Right lobe of liver (tissue), 6 donors: ENCODE data around the gene NPIPB8. TPM values are rescaled to one million over a fixed set of nuclear protein-coding genes. Genes with fewer than 3 reads are reported as not detected.
A peak's percentile ranks its signal among the peaks of the same experiment; 100 is the strongest.
"Not testable (repeated sequence)": the region's sequence is repeated elsewhere in the genome, so short reads cannot be mapped to it uniquely, and the experiment has no call there.

Experiments used
- ATAC-seq, 4 donors: fragments of 200-7000 bp; cut with Tn5 transposase; one replicate each; pipeline ENCODE4 v1.9.1; 2020; ENCODE audit warnings: mild to moderate bottlenecking in 4 of 4, moderate library complexity in 4 of 4
- DNase-seq, 3 donors: peaks; one replicate each; pipeline ENCODE4 v3.0.0-alpha.2; 2020
- H3K27ac ChIP-seq, 3 donors: fragments of 200-600 bp; one replicate each; pipeline ENCODE4 v1.8.0; 2022
- H3K27me3 ChIP-seq, 2 donors: fragments of 200-600 bp; one replicate each; pipeline ENCODE4 v1.8.0; 2022
- H3K36me3 ChIP-seq, 4 donors: fragments of 200-600 bp; sonication (generic) in 1 of 4; one replicate each; pipeline versions ENCODE4 v1.5.1 to v1.8.0; 2017 to 2022; ENCODE audit warnings: control low read depth in 1 of 4
- H3K4me1 ChIP-seq, 4 donors: fragments of 200-600 bp; sonication (generic) in 1 of 4; one replicate each; pipeline versions ENCODE4 v1.5.1 to v1.8.0; 2017 to 2022; ENCODE audit warnings: control low read depth in 1 of 4
- H3K4me3 ChIP-seq, 3 donors: fragments of 200-600 bp; one replicate each; pipeline ENCODE4 v1.8.0; 2022
- H3K9me3 ChIP-seq, 4 donors: fragments of 200-600 bp; sonication (generic) in 1 of 4; one replicate each; pipeline versions ENCODE4 v1.5.1 to v1.8.0; 2017 to 2022; ENCODE audit warnings: control low read depth in 1 of 4
- POLR2A ChIP-seq: fragments of 450-650 bp; IDR thresholded peaks from one replicate; pipeline ENCODE4 v1.6.1; 2017; ENCODE audit warnings: antibody characterized with exemption, mild to moderate bottlenecking
- WGBS: methylation state at CpG from one replicate; pipeline ENCODE4 v1.1.6; 2018; ENCODE audit warnings: low coverage, low lambda C conversion rate; ENCODE audit not compliant: insufficient coverage; ENCODE audit errors: missing lambda C conversion rate; 5-methylcytosine and 5-hydroxymethylcytosine counted together
- intact Hi-C, 2 donors: fragments of 100-400 bp; cut with DNase I; formaldehyde crosslinking; loops; one replicate each; pipeline versions ENCODE4 v1.11.2 to v1.14.1; 2022
- total RNA-seq, 6 experiments: library from RNA; depleted of rRNA in 2 of 6; stranded (reverse); fragments of >200 nt in 2 of 6; fragmentation: NEBNext Ultra II Directional in 3 of 6; extraction: Animal tissue kit (Norgen Biotek cat#: 25700) in 3 of 6; gene quantifications; one replicate each; pipeline versions ENCODE4 v1.1.0 to v1.2.4, GENCODE V29; 2016 to 2023
- TF ChIP-seq, protein P1 (sequence below), 4 donors: fragments of 200-600 bp in 3 of 4; fragments of 450-650 bp in 1 of 4; IDR thresholded peaks; one replicate each; pipeline versions ENCODE4 v1.5.1 to v1.8.0; 2016 to 2022; ENCODE audit warnings: antibody characterized with exemption in 4 of 4, mild to moderate bottlenecking in 2 of 4
- donor health status: DM: no; HTN: yes; CAD: no.
- donor health status: DM: no; HTN: no; CAD: no.
- donor health status: DM: no; HTN: no; CAD: no.
- donor health status: DM: no; HTN: yes; CAD: no.
- donor health status: DM: no; HTN: yes; CAD: no.

The NPIPB8 gene
- total RNA-seq, 6 experiments from 2014 or later = 0.89 to 2.1 (median 0.93) TPM; not detected in 3

DNA sequence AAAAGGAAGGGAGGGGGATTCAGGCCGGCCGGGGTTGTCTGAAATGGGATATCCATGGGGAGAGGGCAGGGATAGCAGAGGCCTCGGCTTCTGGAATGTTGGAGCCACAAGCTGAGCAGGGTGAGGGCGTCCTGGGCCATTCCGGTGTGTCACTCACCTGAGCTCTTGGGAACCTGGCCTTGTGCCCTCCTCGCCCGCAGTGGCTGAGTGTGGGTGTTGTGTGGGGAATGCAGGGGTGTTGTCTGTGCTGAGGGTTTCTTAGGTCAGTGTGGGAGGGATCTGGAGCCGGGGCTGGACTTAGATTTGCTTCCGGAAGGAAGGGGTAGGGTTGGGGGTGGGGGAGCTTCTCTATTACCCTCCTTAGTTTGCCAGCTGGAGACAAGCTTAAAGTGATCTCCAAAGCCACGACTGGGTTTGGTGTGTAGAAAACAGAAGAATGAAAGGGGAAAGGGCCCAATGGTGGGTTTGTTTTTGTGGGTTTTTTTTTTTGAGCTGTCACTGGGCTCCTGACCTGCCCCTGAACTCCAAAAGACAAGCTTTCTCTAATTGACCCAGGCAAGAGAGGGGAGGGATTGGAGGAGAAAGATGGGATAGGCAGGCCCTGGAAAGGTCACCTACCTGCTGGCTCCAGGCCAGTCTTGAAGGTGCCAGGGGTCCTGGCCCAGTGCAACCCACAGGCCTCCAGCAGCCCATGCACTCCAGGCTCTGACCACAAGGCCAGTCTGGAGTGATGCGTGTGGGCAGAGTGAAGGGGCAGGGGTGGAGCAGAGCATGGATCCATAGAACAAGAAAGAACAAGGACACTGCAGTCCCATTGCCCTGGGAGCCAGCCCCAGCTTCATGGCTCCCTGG, 40.8 kb upstream of the NPIPB8 start, which contains the start of gene SULT1A2:
Gene SULT1A2, minus strand, starts transcription at position 211 of the 852 bp plus-strand sequence. CDS start 1,120 bp downstream, outside the sequence.
- DNase-seq = peak; percentile 74 to 89 (median 88)
- TF ChIP-seq, protein P1, sequence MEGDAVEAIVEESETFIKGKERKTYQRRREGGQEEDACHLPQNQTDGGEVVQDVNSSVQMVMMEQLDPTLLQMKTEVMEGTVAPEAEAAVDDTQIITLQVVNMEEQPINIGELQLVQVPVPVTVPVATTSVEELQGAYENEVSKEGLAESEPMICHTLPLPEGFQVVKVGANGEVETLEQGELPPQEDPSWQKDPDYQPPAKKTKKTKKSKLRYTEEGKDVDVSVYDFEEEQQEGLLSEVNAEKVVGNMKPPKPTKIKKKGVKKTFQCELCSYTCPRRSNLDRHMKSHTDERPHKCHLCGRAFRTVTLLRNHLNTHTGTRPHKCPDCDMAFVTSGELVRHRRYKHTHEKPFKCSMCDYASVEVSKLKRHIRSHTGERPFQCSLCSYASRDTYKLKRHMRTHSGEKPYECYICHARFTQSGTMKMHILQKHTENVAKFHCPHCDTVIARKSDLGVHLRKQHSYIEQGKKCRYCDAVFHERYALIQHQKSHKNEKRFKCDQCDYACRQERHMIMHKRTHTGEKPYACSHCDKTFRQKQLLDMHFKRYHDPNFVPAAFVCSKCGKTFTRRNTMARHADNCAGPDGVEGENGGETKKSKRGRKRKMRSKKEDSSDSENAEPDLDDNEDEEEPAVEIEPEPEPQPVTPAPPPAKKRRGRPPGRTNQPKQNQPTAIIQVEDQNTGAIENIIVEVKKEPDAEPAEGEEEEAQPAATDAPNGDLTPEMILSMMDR (IDR thresholded peaks at IDR 0.05) = no peak
- no peak for TF ChIP-seq POLR2A
- H3K9me3 ChIP-seq = no peaks in the 10 kb centered on the region
- no peaks in the 10 kb centered on the region for H3K27me3 ChIP-seq
- H3K36me3 ChIP-seq = peaks cover 0 to 6% (median 0%) of the 10 kb centered on the region in 4 donors
- WGBS = 13% methylated on average over 10 of the region's 11 CpGs
- intact Hi-C loops = no loop called here
- peak within 1 kb of the TSS in 2 of 3 donors; percentile 46 to 50 for H3K4me3 ChIP-seq
- H3K27ac ChIP-seq = peak within 1 kb of the TSS; percentile 10 to 75 (median 54)
- peaks cover 0 to 20% (median 6%) of the 10 kb centered on the region in 4 donors for H3K4me1 ChIP-seq
- ATAC-seq = peak; percentile 68 to 83 (median 78)

DNA sequence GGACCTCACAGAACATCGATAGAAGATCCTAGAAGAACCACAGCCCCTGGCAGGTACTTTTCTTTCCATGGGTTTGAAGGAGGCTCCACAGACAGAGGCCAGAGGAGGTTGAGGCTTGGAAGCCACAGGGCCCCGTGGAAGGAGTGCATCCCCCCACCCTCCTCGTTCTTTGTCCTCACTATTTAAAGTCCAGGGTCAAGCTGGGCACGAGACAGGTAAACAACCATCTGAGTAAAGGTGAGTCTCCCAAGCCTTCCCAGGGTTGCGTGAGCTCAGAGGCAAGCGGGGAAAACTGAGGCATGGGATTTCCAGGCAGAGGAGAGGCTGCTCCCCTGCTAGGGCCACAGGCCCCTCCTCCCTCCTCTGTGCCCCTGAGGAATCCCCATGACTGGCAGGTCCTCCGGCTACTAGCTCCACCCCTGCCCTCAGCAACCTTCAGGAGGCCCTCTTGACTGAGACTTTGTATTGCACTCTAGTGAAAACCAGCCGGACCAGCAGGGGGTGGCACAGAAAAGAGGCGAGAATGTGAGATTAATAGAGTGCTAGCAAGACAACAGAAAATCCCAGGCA, 40.1 kb upstream of the NPIPB8 start:
- Histone ChIP-seq H3K4me1 (peaks cover 0 to 20% (median 6%) of the 10 kb centered on the region in 4 donors), H3K4me3 (no peak overlapping the region), H3K27me3 (no peaks in the 10 kb centered on the region), H3K36me3 (no peaks in the 10 kb centered on the region), H3K27ac (peak overlapping the region in 2 of 3 donors; percentile 40 to 75), H3K9me3 (no peaks in the 10 kb centered on the region)
- ATAC-seq (peak in 1 of 4 donors; percentile 21), DNase-seq (peak in 1 of 3 donors; percentile 63)
- 15% methylated on average over 2 of the region's 9 CpGs for WGBS
- TF ChIP-seq, protein P1 (IDR thresholded peaks at IDR 0.05) = peak in 2 of 4 donors; percentile 18 to 23
- no peak for TF ChIP-seq POLR2A
- intact Hi-C loops = no loop called here

DNA sequence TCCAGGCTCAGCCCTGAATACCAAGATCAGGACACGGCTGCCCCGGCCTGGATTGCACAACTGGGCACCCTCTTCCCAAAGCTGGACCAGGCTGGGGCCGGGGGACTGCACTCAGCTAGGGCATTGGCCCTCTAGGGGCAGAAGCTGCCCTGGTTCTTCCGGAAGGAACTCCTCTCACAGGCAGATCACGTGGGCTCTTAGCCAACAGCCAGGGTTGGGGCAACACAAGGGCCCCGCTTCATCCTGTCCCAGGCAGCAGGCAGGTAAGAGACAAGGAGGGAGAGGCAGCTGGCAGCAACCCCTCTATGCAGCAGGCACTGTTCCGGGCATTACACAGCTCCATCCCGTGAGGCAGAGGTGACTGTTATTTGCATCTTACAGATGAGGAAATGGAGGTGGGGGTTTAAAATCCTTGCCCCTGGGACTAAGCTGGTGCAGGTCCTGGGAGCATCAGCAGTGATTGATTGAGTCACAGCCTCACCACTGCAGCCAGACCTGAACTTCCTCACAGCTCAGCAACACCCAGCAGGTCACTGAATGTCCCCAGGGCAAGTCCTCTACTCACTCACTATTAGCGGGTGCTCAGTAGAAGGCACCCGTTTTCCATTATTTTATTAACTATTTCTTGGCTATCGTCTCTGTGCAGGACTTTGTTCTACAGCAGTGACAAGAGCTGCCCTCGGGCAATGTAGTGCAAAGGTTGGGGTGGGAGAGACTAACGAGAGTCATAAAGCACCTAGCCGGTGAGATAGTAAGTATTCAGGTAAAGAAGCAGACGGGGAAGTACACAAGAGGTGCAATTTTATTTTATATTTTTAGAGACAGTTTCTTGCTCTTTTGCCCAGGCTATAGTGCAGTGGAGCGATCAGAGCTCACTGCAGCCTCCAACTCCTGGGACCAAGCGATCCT, 38.2 kb upstream of the NPIPB8 start:
- H3K27me3 ChIP-seq, DNase-seq, H3K36me3 ChIP-seq, H3K4me3 ChIP-seq, H3K9me3 ChIP-seq, intact Hi-C loops, H3K27ac ChIP-seq: not testable (repeated sequence)
- no CpG with 5 or more reads among the region's 17 CpGs for WGBS
- ATAC-seq = peak; percentile 41 to 71 (median 67)
- H3K4me1 ChIP-seq = peaks cover 0 to 20% (median 6%) of the 10 kb centered on the region in 4 donors

DNA sequence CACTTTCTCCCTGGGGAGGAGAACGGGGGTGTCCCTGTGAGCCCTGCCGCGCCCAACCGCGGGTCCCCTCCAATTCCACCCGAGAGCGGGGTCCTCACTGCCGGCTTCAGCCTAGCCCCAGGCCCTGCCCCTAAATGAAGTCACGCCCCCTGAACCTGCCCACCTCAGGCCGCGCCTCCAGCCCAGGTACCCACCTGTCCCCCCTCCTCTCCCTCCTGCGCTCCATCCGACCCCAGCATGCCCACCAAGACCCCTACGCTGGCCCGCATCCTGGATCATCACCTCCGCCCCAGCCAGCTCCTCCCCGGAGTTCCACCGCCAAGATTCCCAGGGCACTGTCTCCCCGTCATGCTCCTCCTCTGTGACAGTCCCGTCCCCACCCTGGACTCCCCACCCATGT, 36.9 kb upstream of the NPIPB8 start:
- Histone ChIP-seq H3K4me1 (peaks cover 0 to 15% (median 6%) of the 10 kb centered on the region in 4 donors), H3K36me3 (peaks cover 0 to 12% (median 6%) of the 10 kb centered on the region in 4 donors)
- WGBS = 66% methylated on average over 11 of the region's 20 CpGs
- H3K9me3 ChIP-seq, DNase-seq, ATAC-seq, H3K27me3 ChIP-seq, intact Hi-C loops, H3K27ac ChIP-seq, H3K4me3 ChIP-seq: not testable (repeated sequence)

DNA sequence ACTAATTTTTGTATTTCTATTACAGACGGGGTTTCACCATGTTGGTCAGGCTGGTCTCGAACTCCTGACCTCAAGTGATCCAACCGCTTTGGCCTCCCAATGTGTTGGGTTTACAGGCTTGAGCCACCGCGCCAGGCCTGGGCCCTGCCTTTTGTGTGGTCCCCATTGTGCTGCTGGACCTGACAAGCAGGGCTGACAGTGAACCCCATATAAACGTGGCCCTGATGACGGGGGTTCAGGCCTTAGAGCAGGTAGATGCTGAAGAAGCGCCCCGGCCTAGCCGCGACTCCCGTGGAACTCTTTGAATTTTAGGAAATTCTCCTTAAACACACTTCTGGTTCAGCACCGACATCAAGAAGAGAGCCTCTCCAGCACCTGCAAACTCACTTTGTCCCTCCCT, 36.3 kb upstream of the NPIPB8 start:
- H3K27ac ChIP-seq, intact Hi-C loops, H3K27me3 ChIP-seq, H3K4me3 ChIP-seq, ATAC-seq, H3K9me3 ChIP-seq: not testable (repeated sequence)
- DNase-seq = peak in 2 of 3 donors; percentile 42 to 43
- WGBS = 90% methylated on average over 9 of the region's 13 CpGs
- peaks cover 0 to 18% (median 8%) of the 10 kb centered on the region in 4 donors for H3K36me3 ChIP-seq
- peaks cover 0 to 15% (median 6%) of the 10 kb centered on the region in 4 donors for H3K4me1 ChIP-seq

DNA sequence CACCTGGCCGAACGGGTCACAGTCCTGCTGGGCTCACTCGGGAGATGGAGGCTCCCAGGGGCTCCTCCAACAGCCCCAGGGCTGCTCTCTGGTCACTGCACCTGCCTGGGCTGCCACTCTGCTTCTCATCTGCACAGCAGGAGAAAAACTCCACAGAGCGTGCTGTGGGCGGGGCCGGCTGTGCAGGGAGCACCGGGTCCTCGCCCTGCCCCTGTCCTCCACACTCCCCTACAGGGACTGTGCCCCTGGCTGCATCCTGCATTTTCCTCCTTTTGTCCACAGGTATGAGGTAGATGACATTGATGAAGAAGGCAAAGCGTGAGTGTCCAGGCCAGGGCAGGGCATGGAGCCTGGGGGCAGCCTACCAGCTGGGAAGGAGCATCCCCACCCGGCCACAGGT, 35.8 kb upstream of the NPIPB8 start:
- H3K27me3 ChIP-seq, H3K27ac ChIP-seq, intact Hi-C loops, H3K9me3 ChIP-seq, H3K4me3 ChIP-seq, ATAC-seq: not testable (repeated sequence)
- peak in 2 of 3 donors; percentile 10 to 17 for DNase-seq
- peaks cover 0 to 21% (median 8%) of the 10 kb centered on the region in 4 donors for H3K36me3 ChIP-seq
- H3K4me1 ChIP-seq = peaks cover 0 to 14% (median 6%) of the 10 kb centered on the region in 4 donors
- 62% methylated on average over 5 of the region's 10 CpGs for WGBS
